Progenitor cell of endocrine pancreas (in vitro differentiated cells): ENCODE measurements around the gene HMOX2. TPM values are rescaled to one million over a fixed set of nuclear protein-coding genes. Genes with fewer than 3 reads are reported as not detected.

Source experiments
- DNase-seq: peaks from one replicate; pipeline ENCODE4 v3.0.0; 2021; ENCODE audit warnings: low spot score; ENCODE audit not compliant: unreplicated experiment
- H3K27ac Mint-ChIP-seq: 2 replicates; pipeline ENCODE4 v1.8.0; 2021; ENCODE audit warnings: mild to moderate bottlenecking, moderate library complexity, mixed read lengths
- H3K27me3 Mint-ChIP-seq: 2 replicates; pipeline ENCODE4 v1.8.0; 2021; ENCODE audit warnings: mixed read lengths
- H3K36me3 Mint-ChIP-seq: 2 replicates; pipeline ENCODE4 v1.8.0; 2022; ENCODE audit warnings: mixed read lengths; ENCODE audit not compliant: insufficient read depth
- H3K4me1 Mint-ChIP-seq: 2 replicates; pipeline ENCODE4 v1.8.0; 2021; ENCODE audit warnings: low read depth, mixed read lengths
- H3K4me3 Mint-ChIP-seq: 2 replicates; pipeline ENCODE4 v1.8.0; 2021; ENCODE audit warnings: low read depth, mild to moderate bottlenecking, moderate library complexity, mixed read lengths
- H3K9me3 Mint-ChIP-seq: 2 replicates; pipeline ENCODE4 v1.8.0; 2021; ENCODE audit warnings: low read depth, mixed read lengths
- total RNA-seq: library from RNA; stranded (reverse); gene quantifications from 2 replicates; pipeline ENCODE4 v1.2.1, GENCODE V29; 2021
- TF ChIP-seq, protein P1 (sequence below): fragments of 200-600 bp; sonication (generic); IDR thresholded peaks from one replicate; pipeline ENCODE4 v1.5.0; 2021; ENCODE audit warnings: antibody characterized with exemption, mild to moderate bottlenecking; ENCODE audit not compliant: unreplicated experiment

Gene HMOX2
- total RNA-seq, 1 donor from 2014 or later, result 30.1 TPM

DNA sequence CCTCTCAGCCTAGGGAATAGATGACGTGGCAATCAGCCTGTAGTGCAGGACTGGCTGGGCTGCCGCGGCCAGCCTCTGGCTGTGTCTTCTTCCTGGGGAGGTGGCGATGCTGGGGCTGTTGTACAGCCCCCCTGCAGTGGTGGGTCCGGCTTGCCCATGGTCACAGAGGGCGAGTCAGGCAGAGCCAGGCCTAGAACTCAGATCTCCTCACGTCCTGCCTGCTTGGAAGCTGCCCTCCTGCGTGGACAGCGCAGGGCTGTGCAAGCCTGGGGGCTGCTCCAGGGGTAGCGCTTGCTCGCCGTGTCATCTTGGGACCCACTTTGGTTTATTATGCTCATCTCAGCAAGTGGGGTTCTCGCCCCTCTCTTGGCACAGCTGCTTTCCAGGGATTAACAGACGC is 21.1 kb upstream of the HMOX2 start:
- H3K27ac Mint-ChIP-seq, result no peak overlapping the region
- TF ChIP-seq, protein P1, sequence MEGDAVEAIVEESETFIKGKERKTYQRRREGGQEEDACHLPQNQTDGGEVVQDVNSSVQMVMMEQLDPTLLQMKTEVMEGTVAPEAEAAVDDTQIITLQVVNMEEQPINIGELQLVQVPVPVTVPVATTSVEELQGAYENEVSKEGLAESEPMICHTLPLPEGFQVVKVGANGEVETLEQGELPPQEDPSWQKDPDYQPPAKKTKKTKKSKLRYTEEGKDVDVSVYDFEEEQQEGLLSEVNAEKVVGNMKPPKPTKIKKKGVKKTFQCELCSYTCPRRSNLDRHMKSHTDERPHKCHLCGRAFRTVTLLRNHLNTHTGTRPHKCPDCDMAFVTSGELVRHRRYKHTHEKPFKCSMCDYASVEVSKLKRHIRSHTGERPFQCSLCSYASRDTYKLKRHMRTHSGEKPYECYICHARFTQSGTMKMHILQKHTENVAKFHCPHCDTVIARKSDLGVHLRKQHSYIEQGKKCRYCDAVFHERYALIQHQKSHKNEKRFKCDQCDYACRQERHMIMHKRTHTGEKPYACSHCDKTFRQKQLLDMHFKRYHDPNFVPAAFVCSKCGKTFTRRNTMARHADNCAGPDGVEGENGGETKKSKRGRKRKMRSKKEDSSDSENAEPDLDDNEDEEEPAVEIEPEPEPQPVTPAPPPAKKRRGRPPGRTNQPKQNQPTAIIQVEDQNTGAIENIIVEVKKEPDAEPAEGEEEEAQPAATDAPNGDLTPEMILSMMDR, result no peak
- DNase-seq, result no peak
- H3K9me3 Mint-ChIP-seq, result no peaks in the 10 kb centered on the region
- no peaks in the 10 kb centered on the region for H3K4me1 Mint-ChIP-seq
- H3K27me3 Mint-ChIP-seq, result no peaks in the 10 kb centered on the region
- H3K4me3 Mint-ChIP-seq, result no peak overlapping the region
- peaks cover 8% of the 10 kb centered on the region for H3K36me3 Mint-ChIP-seq

DNA sequence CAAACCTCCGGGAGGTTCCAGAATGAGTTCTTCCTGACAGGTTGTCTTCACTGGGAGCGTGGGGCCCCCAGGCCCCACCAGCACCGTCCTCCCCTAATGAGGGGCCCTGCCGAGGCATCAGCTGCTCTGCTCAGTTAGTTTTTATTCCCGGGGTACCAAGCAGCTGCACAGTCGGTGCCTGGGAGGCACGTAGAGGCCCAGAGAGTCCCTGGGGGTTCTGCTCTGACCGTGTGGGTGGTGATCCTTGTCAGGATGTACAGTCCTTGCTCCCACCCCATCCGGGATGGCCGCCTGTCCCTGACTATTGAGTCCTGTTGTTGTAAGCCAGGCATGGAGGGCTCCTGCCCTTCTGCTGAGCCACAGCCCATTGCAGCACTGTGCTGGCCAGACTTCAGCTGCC is 20.2 kb upstream of the HMOX2 start:
- H3K4me1 Mint-ChIP-seq, result peaks cover 1% of the 10 kb centered on the region
- DNase-seq, result no peak
- TF ChIP-seq, protein P1, result no peak
- peaks cover 10% of the 10 kb centered on the region for H3K36me3 Mint-ChIP-seq
- no peaks in the 10 kb centered on the region for H3K9me3 Mint-ChIP-seq
- no peak overlapping the region for H3K4me3 Mint-ChIP-seq
- H3K27ac Mint-ChIP-seq, result no peak overlapping the region
- no peaks in the 10 kb centered on the region for H3K27me3 Mint-ChIP-seq

DNA sequence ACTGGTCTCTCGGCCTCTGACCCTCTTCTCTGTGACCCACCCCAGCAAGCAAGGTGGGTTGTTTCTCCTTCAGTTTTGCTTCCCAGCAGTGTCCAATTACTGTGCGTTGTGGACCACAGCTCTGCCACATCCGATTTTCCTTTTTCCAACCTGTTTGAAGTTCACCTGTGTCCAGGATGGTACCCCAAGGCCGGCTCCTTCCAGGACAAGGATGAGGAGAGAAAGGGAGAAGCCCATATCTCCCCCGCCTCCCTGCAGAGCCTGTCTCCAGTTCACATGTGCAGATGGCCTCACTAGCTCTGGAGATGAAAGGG is 15.3 kb upstream of the HMOX2 start:
- H3K9me3 Mint-ChIP-seq, result no peaks in the 10 kb centered on the region
- H3K27me3 Mint-ChIP-seq, result no peaks in the 10 kb centered on the region
- DNase-seq, result no peak
- TF ChIP-seq, protein P1, result no peak
- no peak overlapping the region for H3K4me3 Mint-ChIP-seq
- no peak overlapping the region for H3K27ac Mint-ChIP-seq
- peaks cover 2% of the 10 kb centered on the region for H3K4me1 Mint-ChIP-seq
- peaks cover 11% of the 10 kb centered on the region for H3K36me3 Mint-ChIP-seq

DNA sequence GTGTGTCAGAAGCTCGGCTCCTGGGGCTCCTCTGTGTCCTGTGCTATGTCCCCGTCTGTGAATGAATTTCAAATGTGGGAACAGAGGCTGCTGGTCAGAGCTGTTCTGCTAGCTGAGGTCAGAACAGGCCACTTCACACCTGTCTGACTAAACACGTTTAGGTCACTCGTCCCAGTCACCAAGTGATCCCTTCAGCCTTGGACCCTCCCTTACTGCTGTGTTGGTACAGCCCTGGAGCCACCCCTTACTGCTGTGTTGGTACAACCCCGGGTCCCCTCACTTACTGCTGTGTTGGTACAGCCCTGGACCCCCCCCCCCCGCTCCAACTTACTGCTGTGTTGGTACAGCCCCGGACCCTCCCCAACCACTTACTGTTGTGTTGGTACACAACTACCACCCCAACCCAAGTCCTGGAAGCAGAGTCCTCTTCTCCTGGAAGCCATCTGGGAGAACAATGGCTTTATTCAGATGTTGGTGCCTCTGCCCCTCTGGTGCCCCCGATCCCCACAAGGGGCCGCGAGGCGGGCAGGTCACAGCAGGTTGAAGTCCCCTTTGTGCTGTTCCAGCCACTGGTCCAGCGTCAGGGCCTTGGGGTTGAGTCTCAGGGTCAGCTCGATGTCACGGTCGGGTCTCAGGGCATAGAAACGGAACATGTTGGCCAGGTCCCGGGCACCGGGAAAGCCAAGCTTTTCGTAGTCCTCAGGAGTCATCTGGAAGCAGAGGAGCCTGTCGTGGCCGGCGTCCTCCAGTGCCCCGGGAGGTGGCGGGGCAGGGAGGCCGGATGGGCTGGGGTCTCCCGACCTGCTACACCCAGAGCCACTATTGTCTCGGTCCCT is 14.7 kb upstream of the HMOX2 start:
- TF ChIP-seq, protein P1, result no peak
- no peak for DNase-seq
- H3K27ac Mint-ChIP-seq, result peak overlapping the region; percentile 29
- H3K36me3 Mint-ChIP-seq, result peaks cover 8% of the 10 kb centered on the region
- H3K4me1 Mint-ChIP-seq, result peaks cover 2% of the 10 kb centered on the region
- H3K9me3 Mint-ChIP-seq, result no peaks in the 10 kb centered on the region
- no peaks in the 10 kb centered on the region for H3K27me3 Mint-ChIP-seq
- no peak overlapping the region for H3K4me3 Mint-ChIP-seq

DNA sequence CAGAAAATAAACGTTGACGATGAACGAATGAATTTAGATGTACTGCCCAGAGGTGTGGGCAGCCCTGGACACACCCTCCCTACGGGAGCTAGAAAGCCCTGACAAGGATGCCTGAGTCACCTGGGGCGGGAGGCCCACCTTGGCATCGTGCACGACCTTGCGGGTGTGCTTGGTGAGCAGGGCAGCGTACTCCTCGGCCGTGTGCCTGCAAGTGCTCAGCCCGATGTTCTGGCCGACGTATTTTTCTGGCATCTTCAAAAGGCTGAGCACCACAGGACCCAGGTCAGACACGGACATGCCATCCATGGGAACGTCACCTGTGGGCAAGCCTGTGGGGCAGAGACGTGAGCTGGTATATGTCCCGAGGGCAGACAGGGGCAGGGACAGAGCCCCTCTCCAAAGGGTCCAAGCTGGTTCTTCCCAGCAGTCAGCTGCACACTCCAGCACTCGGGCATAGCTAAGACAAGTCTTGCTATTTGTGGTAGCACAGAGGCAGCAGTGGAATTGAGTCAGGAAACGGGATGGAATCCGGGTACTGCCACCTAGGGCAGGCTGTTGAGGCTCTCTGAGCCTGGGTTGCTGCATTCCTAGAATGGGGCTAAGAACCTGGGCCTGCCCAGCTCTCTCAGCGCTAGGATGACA is 12.6 kb upstream of the HMOX2 start:
- H3K27me3 Mint-ChIP-seq, result no peaks in the 10 kb centered on the region
- no peaks in the 10 kb centered on the region for H3K9me3 Mint-ChIP-seq
- H3K4me3 Mint-ChIP-seq, result no peak overlapping the region
- peaks cover 2% of the 10 kb centered on the region for H3K4me1 Mint-ChIP-seq
- peaks cover 12% of the 10 kb centered on the region for H3K36me3 Mint-ChIP-seq
- DNase-seq, result no peak
- H3K27ac Mint-ChIP-seq, result peak overlapping the region; percentile 27
- TF ChIP-seq, protein P1, result no peak
